Activated naive CD4-positive, alpha-beta T cell treated with anti-CD3 and anti-CD28 coated beads, Interleukin-2, amount 10 ng/mL, durations not matched to agents 7 days and 5 days (primary cell): ENCODE measurements around the gene PIAS4.
"Not testable (repeated sequence)": the region's sequence is repeated elsewhere in the genome, so short reads cannot be mapped to it uniquely, and the experiment has no call there.

Experiments
- CTCF ChIA-PET: fragments of 350-600 bp; sonication (Branson Sonifier 250); formaldehyde crosslinking; loops from one replicate; lab custom pipeline; 2021; ENCODE audit warnings: antibody characterized with exemption; lab: Charles Lee
- DNase-seq: peaks from one replicate; pipeline ENCODE4 v3.0.0-alpha.2; 2020
- H3K27ac Mint-ChIP-seq: one replicate; pipeline ENCODE4 v1.8.0; 2021; ENCODE audit warnings: mild to moderate bottlenecking, moderate library complexity, mixed read lengths
- H3K27me3 Mint-ChIP-seq: one replicate; pipeline ENCODE4 v1.8.0; 2021; ENCODE audit warnings: mild to moderate bottlenecking, mixed read lengths
- H3K36me3 Mint-ChIP-seq: one replicate; pipeline ENCODE4 v1.8.0; 2021; ENCODE audit warnings: mixed read lengths
- H3K4me1 Mint-ChIP-seq: one replicate; pipeline ENCODE4 v1.8.0; 2021; ENCODE audit warnings: mixed read lengths
- H3K4me3 Mint-ChIP-seq: one replicate; pipeline ENCODE4 v1.8.0; 2021; ENCODE audit warnings: mild to moderate bottlenecking, moderate library complexity, mixed read lengths
- H3K9me3 Mint-ChIP-seq: one replicate; pipeline ENCODE4 v1.8.0; 2021; ENCODE audit warnings: mixed read lengths

PIAS4 gene

GRCh38 chr19:4007021-4007835, at the start of gene PIAS4:
PIAS4 (plus strand) TSS chr19:4007736; CDS start chr19:4007761, 25 bp downstream.
- H3K36me3 Mint-ChIP-seq = peaks cover 2% of the 10 kb centered on the region
- CTCF ChIA-PET = interaction anchor here (0.9 to 1.5 kb wide), 5 partner anchors 17 to 133 kb away, joined by 3 to 6 read pairs (median 4); partner anchors contain the start of gene EEF2
- H3K9me3 Mint-ChIP-seq = no peaks in the 10 kb centered on the region
- peak within 1 kb of the TSS; percentile 82 for H3K4me3 Mint-ChIP-seq
- peak; percentile 96 for DNase-seq
- peak within 1 kb of the TSS; percentile 81 for H3K27ac Mint-ChIP-seq
- H3K27me3 Mint-ChIP-seq = no peaks in the 10 kb centered on the region
- peaks cover 24% of the 10 kb centered on the region for H3K4me1 Mint-ChIP-seq

GRCh38 chr19:3958836-3959765, 48.4 kb upstream of the PIAS4 start:
- Mint-ChIP-seq H3K9me3 (no peaks in the 10 kb centered on the region), H3K36me3 (peaks cover 5% of the 10 kb centered on the region), H3K27me3 (no peaks in the 10 kb centered on the region), H3K4me1 (no peaks in the 10 kb centered on the region), H3K27ac (no peak overlapping the region), H3K4me3 (no peak overlapping the region)
- CTCF ChIA-PET = no interaction called here
- no peak for DNase-seq

GRCh38 chr19:3959766-3960131, 47.8 kb upstream of the PIAS4 start:
- no peaks in the 10 kb centered on the region for H3K4me1 Mint-ChIP-seq
- DNase-seq = no peak
- H3K27ac Mint-ChIP-seq = no peak overlapping the region
- no peaks in the 10 kb centered on the region for H3K9me3 Mint-ChIP-seq
- peaks cover 8% of the 10 kb centered on the region for H3K36me3 Mint-ChIP-seq
- H3K27me3 Mint-ChIP-seq = no peaks in the 10 kb centered on the region
- CTCF ChIA-PET = no interaction called here
- H3K4me3 Mint-ChIP-seq = no peak overlapping the region

GRCh38 chr19:3961007-3961406, 46.5 kb upstream of the PIAS4 start:
- no peaks in the 10 kb centered on the region for H3K4me1 Mint-ChIP-seq
- H3K4me3 Mint-ChIP-seq = no peak overlapping the region
- no peak for DNase-seq
- no peaks in the 10 kb centered on the region for H3K9me3 Mint-ChIP-seq
- H3K36me3 Mint-ChIP-seq = peaks cover 8% of the 10 kb centered on the region
- H3K27me3 Mint-ChIP-seq = no peaks in the 10 kb centered on the region
- H3K27ac Mint-ChIP-seq = no peak overlapping the region
- CTCF ChIA-PET = no interaction called here

- H3K36me3 Mint-ChIP-seq = peaks cover 19% of the 10 kb centered on the region
- H3K27ac Mint-ChIP-seq = no peak overlapping the region
- CTCF ChIA-PET = no interaction called here
- H3K4me3 Mint-ChIP-seq = no peak overlapping the region
- peaks cover 4% of the 10 kb centered on the region for H3K4me1 Mint-ChIP-seq
- DNase-seq = no peak
- no peaks in the 10 kb centered on the region for H3K27me3 Mint-ChIP-seq
- no peaks in the 10 kb centered on the region for H3K9me3 Mint-ChIP-seq
Measured at GRCh38 chr19:3963458-3964255, 43.9 kb upstream of the PIAS4 start.

GRCh38 chr19:3964256-3965194, 43.0 kb upstream of the PIAS4 start:
- Mint-ChIP-seq H3K4me3 (no peak overlapping the region), H3K27ac (no peak overlapping the region), H3K4me1 (peaks cover 12% of the 10 kb centered on the region), H3K36me3 (peaks cover 22% of the 10 kb centered on the region), H3K9me3 (no peaks in the 10 kb centered on the region), H3K27me3 (no peaks in the 10 kb centered on the region)
- CTCF ChIA-PET = no interaction called here
- no peak for DNase-seq

GRCh38 chr19:3966051-3967017, 41.2 kb upstream of the PIAS4 start:
- peaks cover 24% of the 10 kb centered on the region for H3K36me3 Mint-ChIP-seq
- peak overlapping the region; percentile 28 for H3K27ac Mint-ChIP-seq
- H3K4me1 Mint-ChIP-seq = peaks cover 27% of the 10 kb centered on the region

GRCh38 chr19:3967983-3968382, 39.6 kb upstream of the PIAS4 start:
- not testable (repeated sequence) for H3K9me3 Mint-ChIP-seq
- peaks cover 27% of the 10 kb centered on the region for H3K36me3 Mint-ChIP-seq

More at GRCh38 chr19:3966051-3967017, 41.2 kb upstream of the PIAS4 start:
- Mint-ChIP-seq H3K9me3 (no peaks in the 10 kb centered on the region), H3K27me3 (no peaks in the 10 kb centered on the region), H3K4me3 (no peak overlapping the region)
- CTCF ChIA-PET = no interaction called here
- no peak for DNase-seq

GRCh38 chr19:3968556-3969434, 38.7 kb upstream of the PIAS4 start:
- H3K4me3 Mint-ChIP-seq = peak overlapping the region; percentile 23
- no peaks in the 10 kb centered on the region for H3K27me3 Mint-ChIP-seq
- no peaks in the 10 kb centered on the region for H3K9me3 Mint-ChIP-seq
- peaks cover 21% of the 10 kb centered on the region for H3K36me3 Mint-ChIP-seq
- CTCF ChIA-PET = interaction anchor here (1.6 kb wide), 1 partner anchor 17 kb away, joined by 9 read pairs; the partner anchor contains the start of gene EEF2
- H3K27ac Mint-ChIP-seq = no peak overlapping the region
- peaks cover 29% of the 10 kb centered on the region for H3K4me1 Mint-ChIP-seq
- no peak for DNase-seq

More at GRCh38 chr19:3967983-3968382, 39.6 kb upstream of the PIAS4 start:
- H3K4me1 Mint-ChIP-seq = peaks cover 29% of the 10 kb centered on the region
- not testable (repeated sequence) for H3K4me3 Mint-ChIP-seq, DNase-seq, H3K27me3 Mint-ChIP-seq, H3K27ac Mint-ChIP-seq
- CTCF ChIA-PET = interaction anchor here (1.6 kb wide), 1 partner anchor 18 kb away, joined by 9 read pairs; the partner anchor contains the start of gene EEF2

GRCh38 chr19:3969435-3970312, 37.9 kb upstream of the PIAS4 start:
- peaks cover 19% of the 10 kb centered on the region for H3K36me3 Mint-ChIP-seq
- DNase-seq = no peak
- H3K27me3 Mint-ChIP-seq = no peaks in the 10 kb centered on the region

More at GRCh38 chr19:3969435-3970312, 37.9 kb upstream of the PIAS4 start:
- CTCF ChIA-PET = interaction anchor here (0.6 to 1.6 kb wide), 2 partner anchors 16 to 489 kb away, joined by 3 to 9 read pairs; partner anchors contain the start of gene EEF2
- H3K4me3 Mint-ChIP-seq = peak overlapping the region; percentile 90
- peak overlapping the region; percentile 59 for H3K27ac Mint-ChIP-seq
- peaks cover 29% of the 10 kb centered on the region for H3K4me1 Mint-ChIP-seq
- H3K9me3 Mint-ChIP-seq = no peaks in the 10 kb centered on the region
